Activated CD8-positive, alpha-beta memory T cell treated with anti-CD3 and anti-CD28 coated beads, Interleukin-2, amount 50 U/mL, for 1 hour (primary cell): ENCODE results near the gene USH2A.

Source experiments
- DNase-seq: peaks from one replicate; pipeline ENCODE4 v3.0.0-alpha.2; 2020; ENCODE audit errors: extremely low read depth

The USH2A gene

DNA sequence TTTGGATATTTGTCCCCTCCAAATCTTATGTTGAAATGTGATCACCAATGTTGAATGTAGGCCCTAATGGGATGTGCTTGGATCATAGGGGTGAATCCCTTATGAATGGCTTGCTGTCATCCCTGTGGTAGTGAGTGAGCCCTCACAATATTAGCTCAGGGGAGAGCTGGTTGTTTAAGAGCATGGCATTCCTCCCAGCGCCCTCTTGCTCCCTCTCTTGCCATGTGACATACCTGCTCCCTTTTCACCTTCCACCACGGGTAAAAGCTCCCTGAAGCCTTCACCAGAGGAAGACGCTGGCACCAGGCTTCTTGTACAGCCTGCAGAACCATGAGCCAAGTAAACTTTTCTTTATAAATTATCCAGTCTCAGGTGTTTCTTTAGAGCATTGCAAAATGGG, 550.6 kb downstream of the USH2A start:
- no peak for DNase-seq

DNA sequence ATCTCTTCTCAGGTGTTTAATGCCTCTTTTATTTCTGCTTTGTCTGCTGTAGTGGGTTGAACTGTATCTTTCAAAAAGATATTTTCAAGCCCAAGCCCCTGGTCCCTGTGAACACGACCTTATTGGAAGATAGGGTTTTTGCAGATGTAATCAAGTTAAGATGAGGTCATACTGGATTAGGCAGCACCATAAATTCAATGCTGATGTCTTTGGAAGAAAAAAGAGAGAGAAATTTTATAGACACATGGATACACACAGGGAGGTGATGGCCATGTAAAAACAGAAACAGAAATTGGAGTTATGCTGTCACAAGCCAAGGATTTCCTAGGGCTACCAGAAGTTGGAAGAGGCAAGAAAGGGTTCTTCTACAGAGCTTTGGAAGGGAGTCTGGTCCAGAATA, 554.7 kb downstream of the USH2A start:
- DNase-seq = no peak

- no peak for DNase-seq
Measured at GRCh38 chr1:215865060-215865459, 558.2 kb downstream of the USH2A start.

DNA sequence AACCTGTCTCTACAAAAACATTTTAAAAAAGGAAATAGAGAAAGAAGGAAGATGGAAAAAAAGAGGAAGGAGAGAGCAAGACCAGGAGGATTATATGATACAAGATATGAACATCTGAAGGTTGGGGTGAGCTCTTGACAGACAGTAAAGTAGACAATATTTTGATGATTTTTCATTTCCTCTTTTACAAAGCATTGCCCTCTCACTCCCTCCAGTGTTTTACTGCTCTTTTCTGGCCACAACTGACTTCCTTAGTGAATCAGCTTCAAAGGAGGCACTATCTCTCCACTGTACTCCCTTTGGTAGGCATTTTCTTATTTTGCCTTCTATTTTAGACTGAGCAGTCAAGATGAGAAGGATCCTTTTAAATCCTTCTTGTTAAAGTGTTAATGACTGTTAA, 559.5 kb downstream of the USH2A start:
- no peak for DNase-seq

DNA sequence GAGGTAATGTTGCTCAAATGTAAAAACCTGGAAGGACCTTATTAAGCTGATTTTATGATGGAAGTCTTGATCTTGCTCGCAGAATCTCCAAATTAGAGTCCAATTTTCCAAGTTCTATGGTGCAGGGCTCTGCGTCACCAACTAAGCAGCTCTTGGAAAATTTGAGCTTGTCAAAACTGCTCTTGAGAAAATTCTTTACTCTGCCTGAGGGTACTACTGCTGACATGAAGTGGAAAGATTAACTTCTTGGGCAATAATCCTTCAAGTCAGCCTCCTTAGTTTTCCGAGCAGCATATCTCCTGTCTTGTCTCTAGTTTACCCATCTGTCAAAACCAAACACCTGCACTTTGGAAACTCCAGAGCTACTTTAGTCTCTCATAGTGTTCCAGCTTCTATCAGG, 562.4 kb downstream of the USH2A start:
- DNase-seq = no peak

DNA sequence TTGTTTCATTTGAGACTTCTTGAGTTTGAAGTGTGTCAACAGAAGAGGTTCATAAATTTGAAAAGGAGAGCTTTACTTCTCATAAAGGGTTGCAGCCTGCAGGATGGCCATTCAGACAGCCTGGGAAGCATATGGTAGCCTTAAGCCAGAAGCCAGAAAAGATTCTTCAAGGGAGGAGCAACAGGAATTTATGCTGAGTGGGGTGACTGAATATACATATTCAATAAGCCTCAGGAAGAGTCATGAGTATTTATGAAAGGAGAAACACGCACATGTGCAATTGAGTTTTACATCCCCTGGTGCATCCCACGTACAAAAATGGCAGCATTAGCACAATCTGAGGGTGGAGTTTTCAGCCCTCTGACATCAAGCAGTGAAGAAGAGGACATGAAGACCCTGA, 565.9 kb downstream of the USH2A start:
- no peak for DNase-seq

GRCh38 chr1:215845234-215845891, 577.9 kb downstream of the USH2A start:
- DNase-seq = no peak

- no peak for DNase-seq
Measured at GRCh38 chr1:215844777-215845176, 578.5 kb downstream of the USH2A start.

DNA sequence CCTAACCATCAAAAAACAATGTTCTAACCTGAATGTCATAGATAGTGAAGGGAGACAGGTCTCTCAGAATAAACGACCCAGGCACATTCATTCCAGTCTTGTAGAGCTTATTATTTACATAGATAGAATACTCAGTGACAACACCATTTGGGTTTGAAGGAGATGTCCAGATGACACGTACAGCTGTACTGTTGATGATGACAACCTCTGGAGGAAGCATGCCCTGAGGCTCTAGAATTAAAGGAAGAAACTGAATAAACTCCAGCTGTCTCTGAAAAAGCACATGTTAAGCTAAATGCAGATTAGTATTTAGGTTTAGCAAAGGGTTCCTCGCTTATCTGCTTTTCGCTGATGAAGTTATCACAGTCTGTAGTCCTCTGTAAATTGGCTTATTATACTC, 579.0 kb downstream of the USH2A start:
- DNase-seq = no peak

DNA sequence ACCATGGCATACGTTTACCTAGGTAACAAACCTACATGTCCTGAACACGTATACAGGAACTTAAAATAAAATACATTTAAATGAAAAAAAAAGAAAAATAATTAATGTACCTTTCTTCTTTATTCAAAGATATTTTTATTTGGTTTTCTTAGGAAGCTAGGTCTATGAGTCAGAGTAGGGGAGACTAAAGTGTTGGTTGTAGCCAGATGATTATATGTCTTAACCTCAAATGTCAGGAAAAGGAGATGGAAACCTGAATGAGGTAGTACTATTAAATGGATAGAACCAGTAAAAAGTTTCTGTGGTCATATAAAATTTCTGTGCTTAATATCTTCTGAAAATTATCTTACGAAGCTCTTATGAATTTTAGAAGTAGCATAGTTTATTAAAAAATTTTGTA, 580.3 kb downstream of the USH2A start:
- DNase-seq = no peak

DNA sequence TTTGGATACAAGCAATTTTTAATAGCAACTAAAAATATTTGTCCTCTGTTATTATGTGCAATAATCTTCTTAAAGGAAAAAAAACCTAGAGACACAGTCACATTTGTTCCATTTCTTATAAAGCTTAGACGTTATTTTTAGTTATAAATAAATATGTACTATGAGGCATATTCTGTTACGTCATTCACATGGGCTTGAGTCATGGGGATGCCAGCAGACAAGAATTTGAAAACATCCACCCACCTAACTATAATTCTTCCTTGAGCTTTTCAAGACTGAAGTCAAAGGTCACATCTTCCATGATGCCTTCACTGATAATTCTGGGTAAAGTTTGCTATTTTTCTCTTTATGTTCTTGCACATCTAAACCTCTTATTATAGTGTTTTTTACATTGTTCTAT, 587.3 kb downstream of the USH2A start:
- no peak for DNase-seq

GRCh38 chr1:215833941-215834729, 589.1 kb downstream of the USH2A start:
- no peak for DNase-seq

DNA sequence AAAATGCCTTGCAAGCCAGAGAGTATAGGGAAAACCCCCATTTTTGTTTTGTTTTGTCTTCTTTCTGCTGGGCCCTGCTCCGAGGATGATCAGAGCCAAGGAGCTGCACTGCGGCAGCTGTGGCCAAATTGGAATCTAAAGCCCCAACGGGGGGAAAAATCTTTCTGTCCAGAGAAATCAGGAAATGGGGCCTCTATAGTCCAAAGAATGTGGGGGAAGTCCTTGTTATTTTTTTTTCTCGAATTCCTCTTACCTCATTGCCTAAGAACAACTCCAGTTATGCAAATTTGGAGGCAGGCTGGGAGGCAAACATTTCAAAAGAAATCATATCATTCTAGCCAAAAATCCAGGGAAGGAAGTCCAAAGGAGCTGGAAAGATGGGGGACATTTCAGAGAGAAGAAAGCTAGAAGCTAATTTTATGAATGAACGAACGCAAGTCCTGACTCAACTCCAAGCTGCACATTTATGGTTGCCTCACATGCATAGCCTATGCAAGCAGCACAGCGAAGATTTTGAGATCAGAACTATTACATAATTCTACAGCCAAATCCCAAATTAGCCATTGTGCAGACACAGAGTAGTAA, 592.9 kb downstream of the USH2A start:
- no peak for DNase-seq

- DNase-seq = no peak
Measured at GRCh38 chr1:215825056-215825455, 598.2 kb downstream of the USH2A start.

- no peak for DNase-seq
Measured at GRCh38 chr1:215824245-215824644, 599.0 kb downstream of the USH2A start.

GRCh38 chr1:215819114-215819513, 604.1 kb downstream of the USH2A start:
- no peak for DNase-seq

DNA sequence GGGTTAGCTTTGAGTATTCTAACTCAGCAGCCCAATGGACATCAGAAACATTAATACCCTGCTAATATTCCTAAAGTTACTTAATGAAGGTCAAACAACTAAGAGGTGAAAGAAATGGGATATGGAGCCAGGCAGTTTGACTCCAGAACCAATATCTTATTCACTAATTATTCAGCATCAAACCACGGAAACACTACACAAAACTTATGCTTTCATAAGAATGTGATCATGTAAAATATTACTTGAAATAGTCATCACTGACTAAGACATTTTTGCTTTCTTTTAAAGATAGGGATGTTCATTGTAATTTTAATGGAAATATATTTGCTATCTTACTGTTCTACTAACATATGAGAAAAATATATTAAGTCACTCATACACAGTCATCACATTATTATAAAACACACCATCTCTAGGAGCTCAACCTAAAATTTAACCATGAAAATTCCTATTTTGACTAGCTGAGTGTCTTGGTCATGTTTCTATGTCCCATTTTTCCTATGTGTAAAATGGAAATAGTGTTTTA, 615.3 kb downstream of the USH2A start:
- no peak for DNase-seq

DNA sequence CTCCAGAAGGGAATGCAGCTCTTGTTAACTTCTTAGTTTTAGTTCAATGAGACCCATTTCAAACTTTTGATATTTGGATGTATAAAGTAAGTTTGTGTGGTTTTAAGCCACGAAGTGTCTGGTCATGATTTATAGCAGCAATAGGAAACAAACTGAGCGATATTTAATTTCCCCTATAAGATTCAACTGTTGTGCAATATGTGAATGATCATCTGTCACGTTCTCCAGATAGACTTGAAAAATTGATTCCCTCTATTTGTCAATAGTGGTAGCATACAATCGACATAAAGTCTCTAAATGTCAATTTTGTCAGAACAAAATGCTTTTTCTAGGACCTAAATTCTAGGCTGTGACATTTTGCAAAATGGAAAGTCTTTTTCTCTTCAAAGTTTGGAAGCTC, 616.0 kb downstream of the USH2A start:
- no peak for DNase-seq

DNA sequence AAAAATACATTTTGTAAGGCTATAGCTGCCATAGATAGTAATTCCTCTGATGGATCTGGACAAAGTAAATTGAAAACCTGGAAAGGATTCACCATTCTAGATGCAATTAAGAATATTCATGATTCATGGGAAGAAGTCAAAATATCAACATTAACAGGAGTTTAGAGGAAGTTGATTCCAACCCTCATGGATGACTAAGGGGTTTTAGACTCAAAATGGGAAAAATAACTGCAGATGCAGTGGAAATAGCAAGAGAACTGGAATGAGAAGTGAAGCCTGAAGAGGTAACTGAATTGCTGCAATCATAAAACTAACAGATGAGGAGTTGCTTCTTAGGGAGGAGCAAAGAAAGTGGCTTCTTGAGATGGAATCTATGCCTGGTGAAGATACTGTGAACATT, 625.4 kb downstream of the USH2A start:
- no peak for DNase-seq

DNA sequence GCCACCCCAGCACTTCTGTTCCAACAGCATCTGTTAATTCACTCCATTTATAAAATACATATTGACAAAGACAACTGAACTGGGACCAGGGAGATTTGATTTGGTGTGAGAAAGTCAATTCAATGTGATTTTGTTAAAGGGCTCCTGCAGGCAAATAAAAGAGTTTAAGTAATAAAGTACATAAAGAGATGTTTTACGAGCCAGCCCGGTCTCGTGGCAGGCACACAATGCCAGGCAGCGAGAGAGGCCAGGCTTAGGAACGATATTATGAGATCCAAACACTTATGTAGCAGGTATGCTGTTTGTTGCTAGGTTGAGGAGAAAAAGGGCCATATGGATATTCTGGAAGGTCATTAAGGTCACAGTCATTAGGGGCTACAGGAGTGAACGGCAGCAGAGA, 629.1 kb downstream of the USH2A start:
- no peak for DNase-seq

- DNase-seq = no peak
Measured at GRCh38 chr1:215793180-215793579, 630.1 kb downstream of the USH2A start.

DNA sequence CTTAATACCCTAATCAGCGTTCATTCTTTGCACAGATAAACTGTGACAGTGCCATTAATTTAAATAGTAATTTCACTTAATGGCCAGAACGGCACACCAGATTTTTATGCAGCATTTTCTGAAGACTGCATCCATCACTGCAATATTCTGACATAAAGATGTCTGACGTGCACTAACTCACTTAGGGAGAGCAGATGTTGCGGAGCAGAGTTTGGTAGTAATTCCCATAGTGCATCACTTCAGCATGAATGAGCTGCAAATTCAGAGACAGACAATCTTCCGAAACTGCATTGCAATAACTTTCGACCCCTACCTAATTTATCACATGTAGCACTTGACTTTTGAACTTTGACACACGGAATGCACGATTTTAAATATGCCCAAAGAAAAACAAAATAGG, 630.8 kb downstream of the USH2A start:
- DNase-seq = no peak

GRCh38 chr1:215789981-215790380, 633.3 kb downstream of the USH2A start:
- DNase-seq = no peak
